ENCODE data around the gene CPA4. TPM values are rescaled to one million over a fixed set of nuclear protein-coding genes. Genes with fewer than 3 reads are reported as not detected.

CPA4 gene
- total and polyA plus RNA-seq, 7 donors: 0.06 TPM; not detected in 6

- no peak overlapping the region for H3K4me3 ChIP-seq
- no peaks in the 10 kb centered on the region for H3K36me3 ChIP-seq
- H3K4me1 ChIP-seq: no peaks in the 10 kb centered on the region
- H3K27me3 ChIP-seq: no peaks in the 10 kb centered on the region
- peaks cover 0 to 12% (median 5%) of the 10 kb centered on the region in 4 donors for H3K9me3 ChIP-seq
- 80 to 86% methylated on average over 2 of the region's 2 CpGs for WGBS, 2 donors
- TF ChIP-seq POLR2AphosphoS5 (IDR thresholded peaks at IDR 0.05) (no peak), POLR2A (IDR thresholded peaks at IDR 0.05) (no peak), EP300 (IDR thresholded peaks at IDR 0.05) (no peak), CTCF (IDR thresholded peaks at IDR 0.05) (no peak)
- no peak for DNase-seq
- intact Hi-C loops (cut with DNase I): no loop called here
- H3K27ac ChIP-seq: no peak overlapping the region
Measured at GRCh38 chr7:130256704-130257103, 36.3 kb upstream of the CPA4 start.

DNA sequence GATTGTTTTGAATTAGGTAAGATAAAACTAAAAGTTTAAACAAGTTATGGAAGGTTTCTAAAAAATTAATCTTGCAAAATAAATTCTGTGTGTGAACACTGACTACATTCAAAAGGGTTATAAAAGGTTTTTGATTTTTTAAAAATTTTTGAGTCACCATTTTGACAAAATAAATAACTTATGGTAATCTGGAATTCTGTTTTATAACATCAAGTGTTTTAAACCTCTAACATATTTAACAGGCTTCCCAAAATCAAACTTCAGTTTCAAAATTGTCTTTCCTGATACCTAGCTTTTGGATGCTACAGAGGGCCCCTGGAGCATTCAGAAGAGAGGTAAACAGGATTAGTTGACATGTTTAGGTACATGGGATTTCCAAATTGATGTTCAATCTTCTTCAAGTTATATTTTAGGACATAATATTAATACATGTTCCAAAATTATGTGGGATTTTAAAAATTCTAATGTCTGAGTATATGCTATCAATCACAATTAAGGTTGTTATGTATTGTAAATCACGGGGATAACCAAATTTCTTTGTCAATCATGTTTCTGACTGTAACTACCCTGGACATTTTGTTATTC, 34.4 kb upstream of the CPA4 start:
- no peaks in the 10 kb centered on the region for H3K27me3 ChIP-seq
- H3K4me1 ChIP-seq: no peaks in the 10 kb centered on the region
- 35 to 76% methylated on average over 1 of the region's 1 CpG for WGBS, 2 donors
- no peak overlapping the region for H3K4me3 ChIP-seq
- intact Hi-C loops (cut with DNase I): no loop called here
- H3K9me3 ChIP-seq: peaks cover 0 to 12% (median 5%) of the 10 kb centered on the region in 4 donors
- TF ChIP-seq CTCF (IDR thresholded peaks at IDR 0.05) (no peak), POLR2AphosphoS5 (IDR thresholded peaks at IDR 0.05) (no peak), POLR2A (IDR thresholded peaks at IDR 0.05) (no peak), EP300 (IDR thresholded peaks at IDR 0.05) (no peak)
- H3K36me3 ChIP-seq: no peaks in the 10 kb centered on the region
- no peak for DNase-seq
- no peak overlapping the region for H3K27ac ChIP-seq

DNA sequence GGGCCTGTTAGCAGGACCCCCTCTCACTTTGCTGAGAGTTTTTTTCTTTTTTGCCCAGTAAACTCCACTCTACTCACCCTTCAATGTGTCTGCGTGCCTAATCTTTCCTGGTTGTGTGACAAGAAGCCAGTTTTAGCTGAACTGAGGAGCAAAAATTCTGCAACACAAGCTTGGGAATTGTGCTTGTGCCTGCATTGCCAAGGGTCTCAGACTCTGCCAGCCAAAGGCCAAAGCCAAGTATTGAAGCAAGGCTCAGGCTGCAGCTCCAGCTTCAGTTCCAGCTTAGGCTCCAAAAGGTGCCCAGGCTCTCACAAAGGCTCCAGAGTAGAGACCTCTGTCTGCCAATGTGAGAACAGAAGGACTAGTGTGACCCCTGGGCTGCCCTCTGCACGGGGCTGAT, 30.5 kb upstream of the CPA4 start:
- 64 to 67% methylated on average over 2 of the region's 2 CpGs for WGBS, 2 donors
- no peak for DNase-seq
- Histone ChIP-seq H3K36me3 (no peaks in the 10 kb centered on the region), H3K4me3 (no peak overlapping the region), H3K9me3 (peaks cover 0 to 12% (median 5%) of the 10 kb centered on the region in 4 donors), H3K27ac (no peak overlapping the region), H3K4me1 (no peaks in the 10 kb centered on the region), H3K27me3 (no peaks in the 10 kb centered on the region)
- TF ChIP-seq POLR2AphosphoS5 (IDR thresholded peaks at IDR 0.05) (no peak), EP300 (IDR thresholded peaks at IDR 0.05) (no peak)
- intact Hi-C loops (cut with DNase I): no loop called here

DNA sequence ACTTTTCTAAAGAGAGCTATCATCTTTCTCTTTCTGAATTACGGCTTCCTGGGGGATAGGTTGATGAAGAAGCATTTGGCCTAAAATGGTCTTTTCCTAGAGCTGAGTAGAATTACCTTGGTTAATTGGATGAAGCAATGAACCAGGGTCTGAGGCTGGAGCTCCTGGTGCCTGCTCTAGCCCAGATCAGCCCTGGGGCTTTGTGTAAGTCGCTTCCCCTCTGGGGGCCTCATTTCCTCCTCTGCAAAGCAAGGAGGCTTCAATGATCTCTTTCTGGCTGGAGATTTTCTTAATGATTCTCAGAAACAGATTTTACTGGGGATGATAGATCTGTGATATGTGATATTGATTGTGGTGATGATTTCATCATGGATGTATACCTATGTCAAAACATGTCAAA, 29.8 kb upstream of the CPA4 start:
- no peak for DNase-seq
- H3K27me3 ChIP-seq: no peaks in the 10 kb centered on the region
- no peak for TF ChIP-seq POLR2AphosphoS5 (IDR thresholded peaks at IDR 0.05)
- no peak for TF ChIP-seq EP300 (IDR thresholded peaks at IDR 0.05)
- no peak for TF ChIP-seq POLR2A (IDR thresholded peaks at IDR 0.05)
- no peak for TF ChIP-seq CTCF (IDR thresholded peaks at IDR 0.05)
- WGBS, 2 donors: 66 to 75% methylated on average over 2 of the region's 2 CpGs
- intact Hi-C loops (cut with DNase I): no loop called here
- no peaks in the 10 kb centered on the region for H3K36me3 ChIP-seq
- H3K4me1 ChIP-seq: no peaks in the 10 kb centered on the region
- no peak overlapping the region for H3K4me3 ChIP-seq
- no peak overlapping the region for H3K27ac ChIP-seq
- peaks cover 0 to 10% (median under 1%) of the 10 kb centered on the region in 4 donors for H3K9me3 ChIP-seq

DNA sequence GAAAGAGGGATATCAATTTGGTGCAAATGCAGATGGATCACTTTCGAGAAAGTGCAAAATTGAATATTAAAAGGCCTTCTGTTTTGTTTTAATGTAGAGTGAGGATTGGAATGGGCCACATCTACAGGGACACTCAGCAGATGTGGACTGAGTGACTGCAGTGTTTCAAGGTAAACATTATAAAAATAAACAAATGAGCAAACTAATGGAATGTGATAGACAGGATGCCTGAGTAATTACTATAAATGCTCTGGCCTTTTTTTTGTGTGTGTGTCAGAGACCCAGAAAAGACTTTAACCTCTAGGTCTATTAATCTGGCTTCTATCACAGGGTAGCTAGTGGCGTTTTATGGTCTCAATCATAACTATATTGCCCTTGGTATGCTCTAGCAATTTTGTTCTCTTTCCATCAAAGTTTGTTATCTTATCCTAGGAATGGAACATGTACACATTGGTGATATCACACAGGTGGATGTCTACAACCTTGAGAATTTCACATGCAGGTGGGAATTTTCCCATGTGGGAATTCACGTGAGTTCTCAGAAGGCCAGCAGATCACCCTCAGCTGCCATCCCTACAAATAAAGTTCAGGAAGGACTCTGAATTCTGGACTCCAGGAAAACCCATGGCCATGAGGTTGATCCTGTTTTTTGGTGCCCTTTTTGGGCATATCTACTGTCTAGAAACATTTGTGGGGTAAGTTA, 26.6 kb upstream of the CPA4 start, which contains the start of gene CPA2:
CPA2 (plus strand) TSS at position 606 of the 703 bp plus-strand sequence; CDS start at position 625, 19 bp downstream.
- Histone ChIP-seq H3K9me3 (no peaks in the 10 kb centered on the region), H3K4me3 (no peak within 1 kb of the TSS), H3K36me3 (no peaks in the 10 kb centered on the region), H3K4me1 (no peaks in the 10 kb centered on the region), H3K27ac (no peak within 1 kb of the TSS), H3K27me3 (no peaks in the 10 kb centered on the region)
- TF ChIP-seq EP300 (IDR thresholded peaks at IDR 0.05): no peak
- intact Hi-C loops (cut with DNase I): no loop called here
- 40 to 71% methylated on average over 3 of the region's 3 CpGs for WGBS, 2 donors
- no peak for DNase-seq
